T-helper 2 cell treated with Interferon-gamma antibody and Interleukin-4, amounts not matched to agents 5 μg/mL and 100 μg/mL, for 36 hours (primary cell): ENCODE data around the gene NAV2.

Experiments
- DNase-seq: peaks from one replicate; pipeline ENCODE4 v3.0.0; 2021; ENCODE audit warnings: low spot score
- H3K27ac Mint-ChIP-seq: one replicate; pipeline ENCODE4 v1.8.0; 2021; ENCODE audit warnings: mild to moderate bottlenecking, mixed read lengths
- H3K27me3 Mint-ChIP-seq: one replicate; pipeline ENCODE4 v1.8.0; 2021; ENCODE audit warnings: low read depth, mixed read lengths
- H3K36me3 Mint-ChIP-seq: one replicate; pipeline ENCODE4 v1.8.0; 2021; ENCODE audit warnings: low read depth, mixed read lengths
- H3K4me1 Mint-ChIP-seq: one replicate; pipeline ENCODE4 v1.8.0; 2021; ENCODE audit warnings: low read depth, mixed read lengths
- H3K4me3 Mint-ChIP-seq: one replicate; pipeline ENCODE4 v1.8.0; 2022; ENCODE audit warnings: mild to moderate bottlenecking, moderate library complexity, mixed read lengths
- H3K9me3 Mint-ChIP-seq: one replicate; pipeline ENCODE4 v1.8.0; 2021; ENCODE audit warnings: mixed read lengths

The NAV2 gene

DNA sequence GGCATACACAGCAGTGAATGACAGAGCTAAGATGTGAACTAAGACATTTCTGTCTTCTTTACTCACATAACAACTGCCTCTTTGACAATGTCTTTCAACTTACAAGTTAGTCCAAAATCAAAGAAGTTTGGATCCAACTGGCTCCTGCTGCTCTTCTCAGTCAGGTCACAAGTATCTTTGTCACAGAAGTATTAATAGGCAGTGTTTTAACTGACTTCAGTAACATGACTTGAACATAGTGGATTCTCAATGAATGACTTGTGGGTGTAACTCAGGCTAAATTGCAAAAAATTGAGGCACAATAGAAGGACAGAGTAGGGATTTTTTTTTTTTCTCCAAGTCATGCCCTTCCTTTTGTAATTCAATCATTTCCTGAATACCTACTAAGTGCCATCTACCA is 425.0 kb downstream of the NAV2 start:
- Mint-ChIP-seq H3K4me3 (no peak overlapping the region), H3K27ac (no peak overlapping the region), H3K9me3 (no peaks in the 10 kb centered on the region), H3K27me3 (peaks cover 14% of the 10 kb centered on the region), H3K36me3 (no peaks in the 10 kb centered on the region), H3K4me1 (no peaks in the 10 kb centered on the region)
- no peak for DNase-seq

DNA sequence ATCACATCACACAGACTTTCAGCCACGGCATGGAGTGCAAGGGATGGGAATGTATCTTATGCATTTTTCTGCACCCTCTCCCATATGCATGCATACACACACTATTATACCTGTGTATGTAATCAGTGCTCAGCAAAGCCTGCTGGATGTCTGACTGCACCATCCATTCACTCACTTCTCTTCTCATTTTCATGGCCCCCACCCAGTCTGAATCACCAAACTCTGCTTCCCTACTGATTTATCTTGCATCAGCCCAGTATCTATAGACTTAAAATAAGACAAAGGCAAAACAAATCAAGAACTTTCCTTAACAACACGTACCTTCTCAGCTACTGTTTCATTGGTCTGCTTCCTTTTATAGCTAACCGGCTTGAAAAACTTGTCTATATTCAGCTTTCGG is 426.1 kb downstream of the NAV2 start:
- no peak for DNase-seq
- H3K27ac Mint-ChIP-seq, result no peak overlapping the region
- H3K27me3 Mint-ChIP-seq, result peaks cover 11% of the 10 kb centered on the region
- H3K9me3 Mint-ChIP-seq, result no peaks in the 10 kb centered on the region
- no peaks in the 10 kb centered on the region for H3K36me3 Mint-ChIP-seq
- H3K4me3 Mint-ChIP-seq, result no peak overlapping the region
- H3K4me1 Mint-ChIP-seq, result no peaks in the 10 kb centered on the region

DNA sequence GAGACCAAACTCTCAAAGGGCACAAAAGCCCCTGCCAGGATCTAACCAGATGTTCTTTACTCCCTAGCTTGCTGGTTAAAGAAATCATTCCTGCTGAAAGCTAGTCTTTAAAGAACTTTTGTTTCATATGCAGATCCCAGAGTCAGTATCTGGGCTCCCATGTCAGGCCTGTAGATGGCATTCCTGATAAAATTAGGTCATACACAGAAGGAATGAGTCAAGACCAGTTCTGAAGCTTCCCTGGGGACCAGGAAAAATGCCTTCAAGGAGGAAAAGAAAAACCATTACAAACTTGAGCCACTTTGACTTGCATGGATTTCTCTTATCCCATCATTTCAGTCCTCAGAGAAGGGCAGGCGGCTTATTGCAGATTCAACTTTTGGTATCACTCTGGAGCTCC is 441.7 kb downstream of the NAV2 start:
- no peak overlapping the region for H3K27ac Mint-ChIP-seq
- H3K4me1 Mint-ChIP-seq, result peaks cover 6% of the 10 kb centered on the region
- DNase-seq, result no peak
- H3K9me3 Mint-ChIP-seq, result peaks cover 8% of the 10 kb centered on the region
- peaks cover 45% of the 10 kb centered on the region for H3K27me3 Mint-ChIP-seq
- H3K4me3 Mint-ChIP-seq, result no peak overlapping the region
- no peaks in the 10 kb centered on the region for H3K36me3 Mint-ChIP-seq

DNA sequence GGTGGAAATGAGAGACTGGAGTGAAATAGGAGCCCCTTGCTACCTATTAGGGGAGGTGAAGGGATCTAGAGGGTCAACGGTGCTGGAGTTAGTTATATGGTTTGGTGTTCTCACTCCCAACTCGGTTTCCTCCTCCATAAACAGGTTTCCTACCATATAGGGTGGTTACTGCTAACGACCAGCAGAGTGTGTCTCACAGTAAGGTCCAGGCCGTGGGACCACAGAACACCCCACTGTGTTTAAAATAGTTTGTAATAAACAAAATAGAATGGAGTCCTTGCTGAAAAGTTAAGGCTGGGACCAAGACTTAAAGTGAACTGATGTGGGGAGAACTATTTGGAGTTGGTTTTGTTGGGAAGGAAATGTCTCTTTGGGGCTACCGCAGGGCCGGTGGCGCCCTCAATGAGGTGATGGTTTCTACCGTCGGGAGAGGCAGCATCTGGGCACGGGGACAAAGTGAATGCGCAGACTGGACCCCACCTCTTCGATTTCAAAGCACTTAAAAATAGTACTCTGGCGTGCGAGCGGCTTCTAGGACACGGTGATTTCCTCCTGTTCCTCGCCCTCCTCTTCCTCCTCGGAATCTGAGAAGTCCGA is 443.1 kb downstream of the NAV2 start:
- no peak for DNase-seq
- Mint-ChIP-seq H3K27me3 (peaks cover 55% of the 10 kb centered on the region), H3K36me3 (no peaks in the 10 kb centered on the region), H3K9me3 (peaks cover 8% of the 10 kb centered on the region), H3K4me3 (peak overlapping the region; percentile 48), H3K27ac (no peak overlapping the region), H3K4me1 (peaks cover 6% of the 10 kb centered on the region)

DNA sequence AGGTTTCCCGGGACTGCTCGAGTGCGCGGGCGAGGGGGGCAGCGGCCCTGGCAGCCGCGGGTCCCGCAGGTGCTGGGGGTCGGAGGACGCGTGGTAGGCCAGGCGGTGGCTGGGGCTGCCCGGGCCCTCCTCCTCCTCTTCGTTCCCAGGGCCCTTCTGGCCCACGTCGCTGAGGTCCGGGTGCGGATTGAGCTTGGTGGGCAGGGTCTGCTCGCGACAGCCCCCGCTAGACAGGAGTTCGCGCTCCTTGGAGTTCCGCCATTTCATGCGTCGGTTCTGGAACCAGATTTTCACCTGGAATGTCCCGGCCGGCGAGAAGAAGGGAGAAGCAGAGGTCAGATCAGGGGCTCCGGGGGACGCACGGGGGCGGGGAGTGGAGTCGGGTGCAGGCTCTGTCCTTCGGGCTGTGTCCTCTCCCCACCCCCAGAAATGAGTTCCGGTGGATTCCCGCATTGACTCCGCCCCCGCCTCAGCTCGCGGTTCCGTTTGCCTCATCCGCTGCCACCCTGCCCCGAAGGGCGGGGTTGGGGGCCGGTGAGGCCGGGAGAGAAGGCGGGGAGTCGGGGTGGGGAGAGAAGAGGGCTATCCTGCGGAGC is 443.7 kb downstream of the NAV2 start:
- H3K9me3 Mint-ChIP-seq, result peaks cover 8% of the 10 kb centered on the region
- H3K36me3 Mint-ChIP-seq, result no peaks in the 10 kb centered on the region
- no peak for DNase-seq
- peaks cover 61% of the 10 kb centered on the region for H3K27me3 Mint-ChIP-seq
- no peak overlapping the region for H3K27ac Mint-ChIP-seq
- peaks cover 6% of the 10 kb centered on the region for H3K4me1 Mint-ChIP-seq
- peak overlapping the region; percentile 48 for H3K4me3 Mint-ChIP-seq

DNA sequence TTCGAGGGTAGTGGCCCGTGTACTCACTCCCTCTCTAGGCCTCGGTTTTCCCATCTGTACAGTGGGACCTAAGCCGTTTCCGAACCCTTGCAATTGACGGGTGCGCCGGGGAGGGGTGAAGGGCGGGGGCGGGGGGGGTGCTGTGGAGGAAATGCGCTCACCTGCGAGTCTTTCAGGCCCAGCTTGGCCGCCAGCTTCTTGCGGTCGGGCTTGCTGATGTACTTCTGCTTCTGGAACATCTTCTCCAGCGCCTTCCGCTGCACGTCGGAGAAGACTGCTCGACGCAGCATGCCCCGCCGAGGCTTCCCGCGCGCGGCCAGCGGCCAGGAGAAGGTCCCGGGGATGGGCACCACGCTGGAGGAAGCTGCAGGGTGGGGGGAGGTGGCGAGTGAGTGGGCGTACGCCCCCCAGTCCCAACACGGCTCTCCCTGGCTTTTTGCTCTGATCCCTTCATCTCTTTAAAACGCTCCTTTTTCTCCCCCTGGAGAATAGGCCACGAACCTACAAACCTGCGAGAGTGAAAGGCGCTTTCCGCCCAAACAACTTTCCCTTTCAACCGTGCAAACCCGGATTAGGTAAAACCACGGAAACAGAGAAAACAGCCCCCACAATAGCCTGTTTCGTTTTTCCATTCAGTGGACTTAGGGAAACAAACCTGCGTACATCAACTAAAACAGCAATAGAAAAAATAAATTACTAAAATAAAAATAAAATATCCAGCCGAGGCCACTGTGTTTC is 444.4 kb downstream of the NAV2 start:
- Mint-ChIP-seq H3K4me1 (peaks cover 6% of the 10 kb centered on the region), H3K27ac (no peak overlapping the region), H3K36me3 (peaks cover 1% of the 10 kb centered on the region), H3K9me3 (peaks cover 8% of the 10 kb centered on the region), H3K27me3 (peaks cover 68% of the 10 kb centered on the region), H3K4me3 (peak overlapping the region; percentile 69)
- no peak for DNase-seq

DNA sequence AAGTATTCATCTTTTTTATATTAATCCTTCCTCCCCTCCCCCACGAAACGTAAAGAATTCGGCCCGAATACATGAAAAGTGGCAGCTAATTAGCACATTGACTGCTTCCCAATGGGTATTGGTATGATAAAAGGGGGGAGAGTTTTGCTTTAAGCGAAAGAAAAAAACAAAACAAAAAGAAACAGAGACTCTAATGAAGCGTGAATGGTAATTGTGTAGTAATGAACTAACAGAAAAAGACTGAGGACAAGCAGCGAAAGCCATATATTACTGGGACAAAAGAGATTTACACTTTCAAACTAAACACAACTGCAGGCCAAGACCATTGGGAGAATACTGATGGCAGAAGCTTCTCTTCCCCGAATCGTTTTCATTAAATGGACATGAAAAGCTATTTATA is 445.1 kb downstream of the NAV2 start:
- peaks cover 6% of the 10 kb centered on the region for H3K4me1 Mint-ChIP-seq
- H3K9me3 Mint-ChIP-seq, result peaks cover 8% of the 10 kb centered on the region

DNA sequence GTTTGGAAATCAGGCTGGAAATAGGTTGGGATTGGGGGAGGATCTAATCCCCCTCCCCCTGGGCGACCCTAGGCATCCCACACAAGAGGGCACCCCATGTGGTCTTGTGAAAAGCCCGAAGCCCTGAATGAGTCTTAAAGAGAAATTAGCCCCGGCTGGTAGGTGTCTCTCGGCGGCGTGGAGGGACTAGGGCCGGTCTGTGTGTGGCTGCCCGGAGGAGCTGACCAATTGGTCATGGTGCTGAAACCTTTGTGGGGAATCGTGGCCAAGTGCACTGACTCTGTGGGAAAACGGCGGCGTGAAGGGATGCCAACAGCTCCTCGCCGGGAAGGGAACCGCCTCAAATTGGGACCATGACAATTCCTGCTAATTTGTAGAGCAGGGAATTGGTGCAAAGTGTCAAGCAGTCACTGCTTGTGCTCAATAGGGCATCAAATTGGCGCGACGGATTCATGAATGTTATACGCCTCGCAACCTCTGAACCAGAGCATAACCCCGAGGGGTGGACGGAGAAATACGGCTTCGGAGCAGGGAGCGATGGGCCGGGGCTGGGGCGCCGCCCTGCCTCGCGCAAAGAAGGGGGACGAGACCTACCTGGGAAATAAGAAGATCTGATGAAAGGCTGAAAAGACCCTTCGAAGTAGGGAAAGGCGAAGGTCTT is 446.1 kb downstream of the NAV2 start:
- H3K9me3 Mint-ChIP-seq, result peaks cover 8% of the 10 kb centered on the region
- H3K36me3 Mint-ChIP-seq, result peaks cover 2% of the 10 kb centered on the region
- no peak for DNase-seq
- H3K4me1 Mint-ChIP-seq, result peaks cover 6% of the 10 kb centered on the region
- H3K4me3 Mint-ChIP-seq, result peak overlapping the region; percentile 18
- peaks cover 83% of the 10 kb centered on the region for H3K27me3 Mint-ChIP-seq
- peak overlapping the region; percentile 36 for H3K27ac Mint-ChIP-seq

More for the DNA sequence above, 445.1 kb downstream of the NAV2 start:
- H3K27ac Mint-ChIP-seq, result no peak overlapping the region
- H3K27me3 Mint-ChIP-seq, result peaks cover 74% of the 10 kb centered on the region
- H3K4me3 Mint-ChIP-seq, result peak overlapping the region; percentile 69
- peaks cover 2% of the 10 kb centered on the region for H3K36me3 Mint-ChIP-seq
- no peak for DNase-seq

DNA sequence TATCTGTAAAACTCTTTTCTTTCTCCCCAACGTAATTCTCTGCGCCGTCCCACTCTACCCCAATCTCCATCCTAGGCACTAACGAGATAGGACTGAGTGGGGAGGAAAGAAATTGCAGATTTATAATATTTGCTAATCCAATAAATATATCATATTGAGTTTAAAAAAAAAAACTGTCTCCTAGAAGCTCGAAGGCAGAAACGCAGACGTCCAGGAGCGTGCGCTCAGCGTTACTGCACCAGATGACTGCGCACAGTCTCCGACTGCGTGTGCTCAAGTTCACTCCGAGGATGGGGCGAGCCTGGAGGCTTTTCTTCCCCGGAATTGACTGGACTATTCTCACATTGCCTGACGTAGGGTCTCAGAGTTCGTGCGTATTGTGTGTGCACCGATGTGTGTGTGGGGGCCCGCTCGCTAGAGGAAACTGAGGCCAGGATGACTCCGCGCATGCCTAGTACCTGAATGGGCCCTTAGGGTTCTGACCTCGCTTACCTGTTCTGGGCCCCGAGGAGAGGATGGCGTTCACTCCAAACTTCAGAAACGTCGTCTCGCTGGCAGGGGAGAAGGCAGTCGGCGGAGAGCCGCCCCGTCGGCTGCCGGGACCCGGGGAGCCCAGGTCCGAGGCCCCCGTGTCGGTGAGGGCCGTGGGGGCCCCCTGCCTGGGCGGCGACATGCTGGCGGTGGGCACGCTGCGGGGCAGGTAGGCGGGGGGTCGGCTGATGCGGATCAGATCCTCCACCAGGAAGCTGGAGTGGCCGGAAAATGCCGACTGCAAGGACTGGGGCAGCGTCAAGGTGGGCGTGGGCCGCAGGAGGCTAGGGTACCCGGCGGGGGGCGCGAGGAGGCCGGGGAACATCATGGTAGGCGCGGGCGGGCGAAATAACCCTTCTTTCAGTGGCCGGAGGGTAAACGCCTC is 447.1 kb downstream of the NAV2 start:
- peaks cover 87% of the 10 kb centered on the region for H3K27me3 Mint-ChIP-seq
- peak overlapping the region; percentile 21 for H3K27ac Mint-ChIP-seq
- H3K36me3 Mint-ChIP-seq, result peaks cover 2% of the 10 kb centered on the region
- H3K9me3 Mint-ChIP-seq, result peaks cover 8% of the 10 kb centered on the region
- no peak overlapping the region for H3K4me3 Mint-ChIP-seq
- no peak for DNase-seq
- peaks cover 6% of the 10 kb centered on the region for H3K4me1 Mint-ChIP-seq

DNA sequence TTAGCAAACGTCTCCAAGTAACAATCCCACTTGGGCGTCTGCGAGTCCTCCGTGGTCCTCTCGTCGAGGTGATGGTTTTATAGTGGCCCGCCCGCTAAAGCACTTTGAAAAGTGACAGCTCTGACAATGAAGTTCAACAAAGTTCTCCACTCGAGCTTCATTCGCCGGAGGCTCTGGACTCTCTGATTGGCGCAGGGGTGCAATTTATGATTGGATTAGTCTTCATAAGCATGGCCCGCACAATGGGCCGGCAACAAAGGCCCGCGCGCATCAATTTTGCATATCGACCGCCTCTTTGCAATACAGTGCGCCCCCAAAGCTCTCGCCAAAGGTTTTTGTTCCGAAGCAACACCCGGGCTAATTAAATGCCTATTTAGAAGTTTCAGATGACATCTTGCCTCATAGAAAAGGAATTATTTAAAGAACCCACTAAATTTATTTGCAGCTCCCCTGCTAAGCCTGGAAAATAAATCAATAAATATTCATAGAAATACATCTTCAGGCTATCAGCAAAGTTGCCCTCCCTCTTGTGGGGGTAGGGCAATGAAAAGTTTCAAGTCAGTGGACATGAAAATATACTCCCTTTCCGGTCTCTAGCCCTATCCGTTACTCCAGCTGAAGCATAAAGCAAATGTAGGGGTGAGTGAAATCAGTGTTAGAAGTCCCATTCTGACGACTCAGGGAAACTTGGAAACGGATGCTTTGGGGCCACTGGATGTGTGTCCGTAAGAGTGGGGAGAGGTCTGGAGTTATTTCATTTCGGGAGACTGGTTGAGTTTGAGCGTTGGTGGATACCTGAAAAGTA is 448.0 kb downstream of the NAV2 start, which contains the start of gene DBX1:
DBX1 (minus strand) TSS at position 51 of the 805 bp plus-strand sequence. CDS start 151 bp downstream, outside the sequence.
- peaks cover 2% of the 10 kb centered on the region for H3K36me3 Mint-ChIP-seq
- peaks cover 6% of the 10 kb centered on the region for H3K4me1 Mint-ChIP-seq
- H3K27ac Mint-ChIP-seq, result peak within 1 kb of the TSS; percentile 26
- peaks cover 8% of the 10 kb centered on the region for H3K9me3 Mint-ChIP-seq
- H3K27me3 Mint-ChIP-seq, result peaks cover 88% of the 10 kb centered on the region
- no peak within 1 kb of the TSS for H3K4me3 Mint-ChIP-seq
- DNase-seq, result no peak

DNA sequence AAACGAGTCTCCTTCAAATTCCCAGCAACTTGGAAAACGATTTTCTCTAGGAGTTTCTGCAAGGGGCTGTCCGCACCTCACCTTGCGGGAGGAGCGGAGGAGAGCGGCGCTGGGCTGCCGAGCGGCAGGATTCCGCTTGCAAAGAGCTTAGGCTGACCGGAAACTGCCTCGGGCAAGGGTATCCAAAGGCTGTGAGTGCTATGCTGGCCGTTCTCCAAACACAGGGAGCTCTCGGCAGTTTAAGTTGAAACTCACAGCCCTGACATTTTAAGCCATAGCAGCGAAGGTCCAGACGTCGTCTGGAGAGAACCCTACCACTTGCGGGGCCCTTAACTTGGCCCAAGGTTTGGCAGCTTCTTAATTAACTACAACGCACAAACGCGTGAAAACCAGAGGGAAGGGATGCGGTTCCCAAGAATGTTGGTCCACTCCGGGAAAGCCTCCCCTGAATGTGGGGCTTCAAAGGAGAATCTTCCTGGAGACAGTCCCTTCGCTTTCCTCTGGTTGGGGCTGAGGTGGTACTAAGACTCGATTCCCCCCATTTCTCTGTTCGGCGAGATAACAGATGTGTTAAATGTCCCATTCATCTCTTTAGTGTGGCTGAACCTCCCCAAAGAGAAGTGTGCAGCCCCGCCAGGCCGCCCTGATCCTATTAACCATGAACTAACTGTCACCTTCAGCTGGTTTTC is 448.7 kb downstream of the NAV2 start:
- Mint-ChIP-seq H3K4me3 (no peak overlapping the region), H3K27ac (no peak overlapping the region), H3K4me1 (peaks cover 6% of the 10 kb centered on the region), H3K27me3 (peaks cover 85% of the 10 kb centered on the region), H3K36me3 (peaks cover 2% of the 10 kb centered on the region), H3K9me3 (peaks cover 8% of the 10 kb centered on the region)
- DNase-seq, result no peak
